Astrocyte (in vitro differentiated cells and primary cell): ENCODE data around the gene RNLS. TPM values are rescaled to one million over a fixed set of nuclear protein-coding genes. Genes with fewer than 3 reads are reported as not detected.

Experiments used
- DNase-seq: peaks from one replicate; pipeline ENCODE4 v3.0.0-alpha.2; 2010; ENCODE audit warnings: low read depth
- FAIRE-seq: peaks from 2 replicates; lab custom pipeline; 2011; peaks lifted over from hg19 to GRCh38; lab: Jason Lieb, UNC
- H2AFZ ChIP-seq: 2 replicates; pipeline ENCODE4 v1.6.0; 2012; ENCODE audit warnings: low read depth, low read length, inconsistent platforms
- H3K27ac ChIP-seq: 2 replicates; pipeline ENCODE4 v1.5.1; 2011; ENCODE audit warnings: low read depth, low read length, inconsistent platforms
- H3K27me3 ChIP-seq: 2 replicates; pipeline ENCODE4 v1.6.0; 2011; ENCODE audit warnings: low read length, inconsistent platforms; ENCODE audit not compliant: insufficient read depth
- H3K36me3 ChIP-seq: 2 replicates; pipeline ENCODE4 v1.5.1; 2011; ENCODE audit warnings: low read length, inconsistent platforms; ENCODE audit not compliant: insufficient read depth
- H3K4me1 ChIP-seq: 2 replicates; pipeline ENCODE4 v1.5.1; 2011; ENCODE audit warnings: low read length, inconsistent platforms; ENCODE audit not compliant: insufficient read depth
- H3K4me2 ChIP-seq: 2 replicates; pipeline ENCODE4 v1.6.0; 2012; ENCODE audit warnings: low read length, inconsistent platforms
- H3K4me3 ChIP-seq: 2 replicates; pipeline ENCODE4 v1.5.1; 2011; ENCODE audit warnings: low read depth, mild to moderate bottlenecking, low read length, inconsistent platforms; ENCODE audit not compliant: insufficient read depth
- H3K79me2 ChIP-seq: 2 replicates; pipeline ENCODE4 v1.6.0; 2012; ENCODE audit warnings: mild to moderate bottlenecking, low read length, inconsistent platforms; ENCODE audit not compliant: insufficient read depth
- H3K9ac ChIP-seq: 2 replicates; pipeline ENCODE4 v1.6.0; 2012; ENCODE audit warnings: mild to moderate bottlenecking, low read length, inconsistent platforms
- H3K9me3 ChIP-seq: 2 replicates; pipeline ENCODE4 v1.5.1; 2012; ENCODE audit warnings: low read depth, mild to moderate bottlenecking, low read length, inconsistent platforms; ENCODE audit not compliant: insufficient read depth
- H4K20me1 ChIP-seq: 2 replicates; pipeline ENCODE4 v1.6.0; 2012; ENCODE audit warnings: low read length, inconsistent platforms; ENCODE audit not compliant: insufficient read depth
- H3K27ac Mint-ChIP-seq: one replicate; pipeline ENCODE4 v1.8.0; 2021; ENCODE audit warnings: mild to moderate bottlenecking, mixed read lengths; ENCODE audit not compliant: unreplicated experiment
- H3K27me3 Mint-ChIP-seq: one replicate; pipeline ENCODE4 v1.8.0; 2021; ENCODE audit warnings: low read depth, mixed read lengths; ENCODE audit not compliant: unreplicated experiment
- H3K36me3 Mint-ChIP-seq: one replicate; pipeline ENCODE4 v1.8.0; 2021; ENCODE audit warnings: low read depth, mixed read lengths; ENCODE audit not compliant: unreplicated experiment
- H3K4me1 Mint-ChIP-seq: one replicate; pipeline ENCODE4 v1.8.0; 2021; ENCODE audit warnings: low read depth, mixed read lengths; ENCODE audit not compliant: unreplicated experiment
- H3K4me3 Mint-ChIP-seq: one replicate; pipeline ENCODE4 v1.8.0; 2021; ENCODE audit warnings: mild to moderate bottlenecking, moderate library complexity, mixed read lengths; ENCODE audit not compliant: unreplicated experiment
- H3K9me3 Mint-ChIP-seq: one replicate; pipeline ENCODE4 v1.8.0; 2021; ENCODE audit warnings: mild to moderate bottlenecking, mixed read lengths; ENCODE audit not compliant: unreplicated experiment
- CTCF ChIP-seq: IDR thresholded peaks from 2 replicates; pipeline ENCODE4 v1.5.1; 2011; ENCODE audit warnings: low read depth, mild to moderate bottlenecking, inconsistent platforms, low read length, moderate library complexity; ENCODE audit not compliant: insufficient read depth
- EZH2 ChIP-seq: IDR thresholded peaks from 2 replicates; pipeline ENCODE4 v1.6.1; 2012; ENCODE audit warnings: mild to moderate bottlenecking, low read length, inconsistent platforms; ENCODE audit not compliant: insufficient read depth
- total RNA-seq: library from RNA; stranded (reverse); gene quantifications from 2 replicates; pipeline ENCODE4 v1.2.1, GENCODE V29; 2021

The RNLS gene
- total RNA-seq, 1 donor from 2014 or later, result 6.9 TPM

- FAIRE-seq (no peak), DNase-seq (no peak)
- Histone ChIP-seq H3K4me2 (no peak overlapping the region), H2AFZ (no peak overlapping the region), H3K9me3 (no peaks in the 10 kb centered on the region), H3K79me2 (no peaks in the 10 kb centered on the region), H3K36me3 (no peaks in the 10 kb centered on the region), H3K27ac (no peak overlapping the region), H3K4me1 (peaks cover 8% of the 10 kb centered on the region), H3K27me3 (no peaks in the 10 kb centered on the region), H4K20me1 (no peaks in the 10 kb centered on the region), H3K9ac (no peak overlapping the region), H3K4me3 (no peak overlapping the region)
- TF ChIP-seq CTCF, result no peak
- no peak for TF ChIP-seq EZH2
- no peak overlapping the region for H3K4me3 Mint-ChIP-seq
- no peaks in the 10 kb centered on the region for H3K27me3 Mint-ChIP-seq
- H3K36me3 Mint-ChIP-seq, result no peaks in the 10 kb centered on the region
- no peaks in the 10 kb centered on the region for H3K4me1 Mint-ChIP-seq
- no peaks in the 10 kb centered on the region for H3K9me3 Mint-ChIP-seq
- H3K27ac Mint-ChIP-seq, result no peak overlapping the region
Measured at GRCh38 chr10:88239212-88239611, 343.9 kb downstream of the RNLS start.

GRCh38 chr10:88238615-88238914 lies 344.6 kb downstream of the RNLS start:
- no peaks in the 10 kb centered on the region for H3K4me1 Mint-ChIP-seq
- no peaks in the 10 kb centered on the region for H3K36me3 ChIP-seq
- H3K79me2 ChIP-seq, result no peaks in the 10 kb centered on the region
- H3K4me1 ChIP-seq, result peaks cover 1% of the 10 kb centered on the region
- H3K9me3 Mint-ChIP-seq, result no peaks in the 10 kb centered on the region
- no peaks in the 10 kb centered on the region for H4K20me1 ChIP-seq
- no peak overlapping the region for H3K4me3 ChIP-seq
- no peak for FAIRE-seq
- no peak overlapping the region for H3K4me2 ChIP-seq
- no peak for DNase-seq
- no peaks in the 10 kb centered on the region for H3K27me3 ChIP-seq
- no peak overlapping the region for H2AFZ ChIP-seq
- no peak for TF ChIP-seq EZH2
- TF ChIP-seq CTCF, result no peak
- H3K4me3 Mint-ChIP-seq, result no peak overlapping the region
- peaks cover 4% of the 10 kb centered on the region for H3K27me3 Mint-ChIP-seq
- no peaks in the 10 kb centered on the region for H3K36me3 Mint-ChIP-seq
- H3K27ac Mint-ChIP-seq, result no peak overlapping the region
- no peak overlapping the region for H3K9ac ChIP-seq
- H3K9me3 ChIP-seq, result no peaks in the 10 kb centered on the region
- no peak overlapping the region for H3K27ac ChIP-seq

GRCh38 chr10:88237896-88238614 lies 345.1 kb downstream of the RNLS start:
- H3K9ac ChIP-seq, result no peak overlapping the region
- H3K4me1 ChIP-seq, result no peaks in the 10 kb centered on the region
- H4K20me1 ChIP-seq, result no peaks in the 10 kb centered on the region
- Mint-ChIP-seq H3K4me1 (no peaks in the 10 kb centered on the region), H3K27ac (no peak overlapping the region), H3K4me3 (no peak overlapping the region), H3K9me3 (no peaks in the 10 kb centered on the region), H3K36me3 (no peaks in the 10 kb centered on the region), H3K27me3 (peaks cover 4% of the 10 kb centered on the region)
- no peaks in the 10 kb centered on the region for H3K36me3 ChIP-seq
- no peaks in the 10 kb centered on the region for H3K79me2 ChIP-seq
- no peak for TF ChIP-seq CTCF
- no peak for TF ChIP-seq EZH2
- FAIRE-seq (no peak), DNase-seq (no peak)
- no peaks in the 10 kb centered on the region for H3K27me3 ChIP-seq
- H3K27ac ChIP-seq, result no peak overlapping the region
- no peaks in the 10 kb centered on the region for H3K9me3 ChIP-seq
- no peak overlapping the region for H2AFZ ChIP-seq
- H3K4me2 ChIP-seq, result no peak overlapping the region
- H3K4me3 ChIP-seq, result no peak overlapping the region
